ENCODE measurements around the gene ATP1A4.

The ATP1A4 gene

DNA sequence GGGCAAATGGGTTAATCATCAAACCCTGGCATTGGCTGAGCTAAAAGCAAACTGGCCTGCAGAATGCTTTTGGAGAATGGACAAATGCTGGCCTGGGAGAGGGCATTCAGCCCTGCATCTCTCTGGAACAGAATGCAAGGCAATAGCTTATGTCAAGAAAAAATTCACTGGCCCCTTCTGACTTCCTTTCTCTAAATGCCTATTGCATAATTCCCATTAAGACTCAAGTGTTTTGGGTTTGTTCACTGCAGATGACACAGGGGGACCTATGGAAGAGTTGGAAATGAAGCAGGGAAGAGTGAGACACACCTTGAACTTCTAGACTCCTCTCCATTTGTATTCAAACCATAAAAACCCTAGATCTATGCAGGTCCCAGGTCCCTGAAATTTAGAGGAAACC lies 69.7 kb downstream of the ATP1A4 start:
- TF ChIP-seq POLR2AphosphoS5 (IDR thresholded peaks at IDR 0.05; ENCODE audit: low read depth, low read length) (no peak), REST (IDR thresholded peaks at IDR 0.05; ENCODE audit: insufficient read depth in 1 of 2, low read depth in 2 of 2, low read length in 2 of 2) (no peak), TAF1 (IDR thresholded peaks at IDR 0.05; ENCODE audit: borderline replicate concordance, insufficient read depth, low read length) (no peak), FOXP2 (optimal IDR thresholded peaks at IDR 0.05; ENCODE audit: borderline replicate concordance, extremely low read depth, extremely low read length, insufficient read depth) (no peak), SIN3A (IDR thresholded peaks at IDR 0.05; ENCODE audit: borderline replicate concordance, insufficient read depth, low read length) (no peak)

GRCh38 chr1:160222546-160222945 lies 71.1 kb downstream of the ATP1A4 start:
- TF ChIP-seq POLR2AphosphoS5 (IDR thresholded peaks at IDR 0.05; ENCODE audit: low read depth, low read length) = no peak
- TF ChIP-seq SIN3A (IDR thresholded peaks at IDR 0.05; ENCODE audit: borderline replicate concordance, insufficient read depth, low read length) = no peak
- no peak for TF ChIP-seq REST (IDR thresholded peaks at IDR 0.05; ENCODE audit: insufficient read depth in 1 of 2, low read depth in 2 of 2, low read length in 2 of 2)
- no peak for TF ChIP-seq FOXP2 (optimal IDR thresholded peaks at IDR 0.05; ENCODE audit: borderline replicate concordance, extremely low read depth, extremely low read length, insufficient read depth)
- no peak for TF ChIP-seq TAF1 (IDR thresholded peaks at IDR 0.05; ENCODE audit: borderline replicate concordance, insufficient read depth, low read length)

DNA sequence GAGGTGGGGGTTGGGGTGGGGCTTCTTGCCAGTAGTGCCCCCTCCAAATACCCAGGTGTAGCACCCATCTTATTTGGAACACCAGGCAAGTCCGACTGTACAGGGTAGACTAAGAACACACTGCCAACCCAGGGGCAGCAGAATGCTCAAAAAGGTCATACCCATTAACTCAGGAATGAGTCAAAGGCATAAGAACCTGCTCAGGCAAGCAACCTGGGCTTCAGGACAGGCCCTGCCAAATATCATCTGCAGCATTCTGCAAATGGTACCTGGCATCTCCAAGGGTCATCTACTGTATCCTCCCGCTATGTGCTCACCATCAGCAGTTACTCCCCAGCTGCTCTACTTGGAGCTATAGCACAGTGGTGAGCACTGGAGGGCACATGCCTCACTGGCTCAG lies 73.2 kb downstream of the ATP1A4 start:
- TF ChIP-seq FOXP2 (optimal IDR thresholded peaks at IDR 0.05; ENCODE audit: borderline replicate concordance, extremely low read depth, extremely low read length, insufficient read depth) = no peak
- no peak for TF ChIP-seq POLR2AphosphoS5 (IDR thresholded peaks at IDR 0.05; ENCODE audit: low read depth, low read length)
- TF ChIP-seq TAF1 (IDR thresholded peaks at IDR 0.05; ENCODE audit: borderline replicate concordance, insufficient read depth, low read length) = no peak

DNA sequence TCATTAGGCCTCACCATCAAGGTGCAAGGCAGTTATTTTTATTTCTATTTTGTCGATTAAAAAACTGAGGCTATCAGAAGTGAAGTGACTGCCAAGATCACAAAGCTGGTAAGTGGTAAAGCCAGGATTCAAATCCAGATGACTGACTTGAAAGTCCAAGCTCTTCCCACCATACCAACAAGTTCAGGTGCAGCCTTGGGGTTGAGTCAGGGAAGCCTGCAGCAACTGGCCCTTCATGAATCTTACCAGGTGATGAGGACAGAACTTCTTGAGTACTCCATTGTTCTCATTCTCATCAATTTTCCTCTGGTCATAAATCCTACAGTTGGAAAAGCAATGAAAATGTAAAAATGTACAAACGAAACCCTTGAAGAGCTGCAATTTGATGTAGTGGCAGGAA lies 73.9 kb downstream of the ATP1A4 start:
- TF ChIP-seq REST (IDR thresholded peaks at IDR 0.05; ENCODE audit: insufficient read depth in 1 of 2, low read depth in 2 of 2, low read length in 2 of 2) (no peak), FOXP2 (optimal IDR thresholded peaks at IDR 0.05; ENCODE audit: borderline replicate concordance, extremely low read depth, extremely low read length, insufficient read depth) (no peak), SIN3A (IDR thresholded peaks at IDR 0.05; ENCODE audit: borderline replicate concordance, insufficient read depth, low read length) (no peak), TAF1 (IDR thresholded peaks at IDR 0.05; ENCODE audit: borderline replicate concordance, insufficient read depth, low read length) (no peak), POLR2AphosphoS5 (IDR thresholded peaks at IDR 0.05; ENCODE audit: low read depth, low read length) (no peak)

DNA sequence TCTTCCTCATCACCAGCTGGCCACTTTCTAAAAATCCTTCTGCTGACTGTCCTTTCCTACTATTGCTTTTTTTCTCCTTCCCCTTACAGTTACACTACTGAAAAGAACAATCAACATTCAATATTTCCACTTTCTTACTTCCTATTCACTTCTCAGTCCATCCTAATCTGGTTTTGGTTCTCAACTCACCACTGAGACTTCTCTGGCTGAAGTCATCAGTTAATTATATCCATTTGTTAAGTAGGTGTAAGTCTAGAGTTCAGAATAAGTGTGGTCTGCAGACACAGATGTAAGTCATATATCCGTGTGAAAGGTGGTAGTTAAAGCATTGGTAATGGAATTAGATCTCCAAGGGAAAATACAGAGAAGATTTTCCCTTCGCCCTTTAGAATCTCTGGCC lies 75.2 kb downstream of the ATP1A4 start:
- TF ChIP-seq FOXP2 (optimal IDR thresholded peaks at IDR 0.05; ENCODE audit: borderline replicate concordance, extremely low read depth, extremely low read length, insufficient read depth) (no peak), POLR2AphosphoS5 (IDR thresholded peaks at IDR 0.05; ENCODE audit: low read depth, low read length) (no peak), SIN3A (IDR thresholded peaks at IDR 0.05; ENCODE audit: borderline replicate concordance, insufficient read depth, low read length) (no peak), REST (IDR thresholded peaks at IDR 0.05; ENCODE audit: insufficient read depth in 1 of 2, low read depth in 2 of 2, low read length in 2 of 2) (no peak), TAF1 (IDR thresholded peaks at IDR 0.05; ENCODE audit: borderline replicate concordance, insufficient read depth, low read length) (no peak)
